ENCODE measurements around the gene POR. TPM values are rescaled to one million over a fixed set of nuclear protein-coding genes. Genes with fewer than 3 reads are reported as not detected.
"Not testable (repeated sequence)": the region's sequence is repeated elsewhere in the genome, so short reads cannot be mapped to it uniquely, and the experiment has no call there.

The POR gene
- polyA plus RNA-seq, 1 donor = 53.7 TPM

DNA sequence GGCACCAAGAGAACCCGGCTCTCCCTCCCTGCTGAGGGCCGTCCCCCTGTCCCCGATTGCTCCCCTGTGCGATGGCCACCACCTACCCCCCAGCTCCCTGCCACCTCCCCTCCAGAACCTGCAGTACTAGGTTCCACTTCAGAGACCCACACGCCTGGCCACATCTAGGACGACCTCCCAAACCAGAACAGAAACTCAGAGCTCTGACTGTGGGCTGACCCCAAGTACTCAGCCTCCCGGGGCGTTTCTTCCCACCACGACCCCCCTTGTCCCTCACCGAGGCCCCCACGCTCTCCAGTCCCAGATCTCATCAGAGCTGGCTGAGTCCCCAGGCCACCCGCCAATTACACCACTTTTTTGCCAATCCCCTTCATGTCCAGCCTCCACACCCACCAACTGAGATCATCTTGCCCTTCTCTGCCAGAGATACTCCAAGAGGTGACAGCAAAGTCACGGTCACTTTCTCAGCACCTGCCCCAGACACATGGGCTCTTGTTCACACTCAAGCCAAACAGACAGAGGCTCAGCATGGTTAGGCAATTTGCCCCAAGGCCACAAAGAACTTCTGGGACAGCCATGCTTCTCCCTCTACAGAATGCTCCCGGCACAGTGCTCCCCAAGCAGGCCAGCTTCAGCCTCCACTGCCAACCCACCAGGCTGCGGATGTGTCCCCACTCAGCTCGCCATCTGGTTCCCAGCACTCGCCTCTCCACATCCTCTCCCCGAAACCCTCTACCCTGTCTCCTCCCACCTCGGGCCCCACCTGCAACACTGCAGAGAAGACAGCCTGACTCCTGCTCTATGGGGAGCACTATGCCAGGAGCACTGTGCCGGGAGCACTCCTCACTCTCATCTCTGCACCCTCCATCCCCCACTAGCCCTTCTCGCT lies 74.8 kb downstream of the POR start:
- no peak for DNase-seq

- no peak for DNase-seq
Measured at GRCh38 chr7:75991531-75992082, 76.7 kb downstream of the POR start.

- DNase-seq = no peak
Measured at GRCh38 chr7:75992083-75992755, 77.3 kb downstream of the POR start.

- peak; percentile 46 for DNase-seq
Measured at GRCh38 chr7:75993689-75994387, 78.9 kb downstream of the POR start.

GRCh38 chr7:75994388-75995051 lies 79.6 kb downstream of the POR start, which contains the start of gene TMEM120A:
Gene TMEM120A (minus strand): TSS chr7:75994595. CDS start chr7:75994570, 25 bp downstream.
- peak; percentile 90 for DNase-seq

- no peak for DNase-seq
Measured at GRCh38 chr7:75995052-75995471, 80.1 kb downstream of the POR start.

GRCh38 chr7:75995996-75996395 lies 81.0 kb downstream of the POR start:
- no peak for DNase-seq

DNA sequence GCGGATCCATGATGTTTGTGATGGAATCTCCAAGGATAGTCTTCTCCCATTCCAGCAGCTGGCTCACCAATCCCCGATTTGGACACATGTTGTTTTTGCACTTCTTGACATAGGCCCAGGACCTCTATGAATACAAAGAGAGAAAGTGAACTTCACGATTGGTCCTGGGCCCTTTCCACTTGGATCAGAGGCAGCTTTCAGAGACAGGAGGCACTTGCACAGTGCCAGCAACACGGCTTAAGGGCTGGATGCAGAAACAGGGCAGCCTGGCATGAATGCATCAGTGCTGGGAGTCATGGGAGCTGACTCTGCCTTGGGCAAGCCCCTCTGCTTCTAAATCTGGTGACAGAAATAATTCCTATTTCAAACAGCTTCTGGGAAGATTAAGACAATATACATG lies 81.5 kb downstream of the POR start:
- DNase-seq = no peak

GRCh38 chr7:75998038-75998437 lies 83.1 kb downstream of the POR start:
- DNase-seq = no peak

DNA sequence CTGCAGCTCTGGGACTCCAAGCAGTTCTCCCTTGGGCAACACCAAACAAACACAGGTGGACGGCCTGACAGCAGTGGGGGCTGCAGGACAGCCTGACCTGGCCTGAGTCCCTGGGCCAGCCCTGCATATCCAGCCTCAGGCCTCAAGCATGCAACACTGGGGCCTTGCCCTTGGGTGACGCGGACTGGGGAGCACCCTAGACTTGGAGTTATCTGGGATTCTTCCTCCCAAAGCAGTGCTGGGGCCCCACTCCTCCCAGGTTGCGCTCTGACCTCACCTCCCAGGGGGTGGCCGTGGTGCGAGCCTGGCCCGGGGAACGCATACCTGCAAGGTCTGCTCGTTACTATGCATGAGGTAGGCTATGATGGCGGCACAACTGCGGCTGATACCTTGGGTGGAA lies 85.6 kb downstream of the POR start:
- DNase-seq = no peak

GRCh38 chr7:76002139-76002538 lies 87.2 kb downstream of the POR start:
- no peak for DNase-seq

- DNase-seq = no peak
Measured at GRCh38 chr7:76002822-76003221, 87.9 kb downstream of the POR start.

DNA sequence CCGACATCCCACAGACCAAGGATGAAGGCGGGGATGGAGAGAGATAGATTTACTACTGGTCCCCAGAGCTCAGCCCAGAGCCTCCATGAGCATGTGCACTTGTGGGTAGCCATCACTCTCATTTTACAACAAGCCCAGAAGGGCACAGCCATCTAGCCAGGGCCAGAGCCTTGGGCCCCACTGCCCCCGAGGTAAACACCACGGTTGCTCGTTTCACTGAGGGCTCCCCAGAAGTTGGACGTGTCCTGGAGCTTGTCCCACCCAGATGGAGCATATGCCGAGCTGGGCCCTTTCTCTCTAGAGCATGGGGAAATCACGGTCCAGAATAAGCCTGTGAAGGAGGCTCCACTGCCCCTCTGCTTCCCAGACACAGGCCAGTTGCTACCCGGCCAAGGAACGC lies 88.4 kb downstream of the POR start:
- DNase-seq = no peak

- not testable (repeated sequence) for DNase-seq
Measured at GRCh38 chr7:76005004-76005403, 90.0 kb downstream of the POR start.

GRCh38 chr7:76008156-76008687 lies 93.3 kb downstream of the POR start:
- no peak for DNase-seq

DNA sequence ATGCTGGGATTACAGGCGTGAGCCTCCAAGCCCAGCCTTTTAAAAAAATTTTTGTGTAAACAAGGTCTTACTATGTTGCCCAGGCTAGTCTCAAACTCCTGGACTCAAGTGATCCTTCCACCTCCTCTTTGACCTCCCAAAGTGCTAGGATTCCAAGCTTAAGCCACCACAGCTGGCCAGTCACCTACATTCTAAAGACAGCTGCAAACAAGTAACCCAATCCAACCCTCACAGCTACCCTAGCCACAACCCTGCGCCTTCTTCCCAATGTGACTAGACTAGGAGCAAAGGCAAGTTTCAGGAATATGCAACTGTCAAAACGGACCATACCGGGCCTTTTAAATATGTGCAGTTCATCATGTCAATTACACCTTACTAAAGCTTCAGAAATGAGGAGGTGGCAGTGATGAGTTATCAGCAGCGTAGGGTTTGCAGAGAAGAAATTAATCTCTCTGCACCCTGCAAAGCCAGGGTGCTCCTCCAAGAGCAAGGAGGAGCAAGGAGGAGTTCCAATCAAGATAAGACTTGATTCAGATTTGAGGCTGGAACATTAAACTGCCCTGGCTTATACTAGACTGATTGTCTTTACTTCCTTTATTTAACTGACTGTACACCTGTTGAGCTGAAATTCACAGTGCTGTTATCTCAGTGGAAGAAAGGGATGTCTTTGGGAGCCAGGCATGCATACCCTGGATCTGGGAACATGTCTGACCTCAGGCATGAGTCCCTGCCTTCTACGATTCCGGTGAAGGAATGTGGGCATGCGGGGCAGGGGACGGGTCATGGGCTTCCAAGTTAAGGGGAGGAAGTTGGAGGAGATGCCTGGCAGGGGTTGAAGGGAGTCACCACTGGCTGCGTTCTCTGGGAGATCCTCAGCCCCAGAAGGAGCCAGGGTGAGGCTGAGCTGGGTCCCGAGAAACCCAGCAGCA lies 95.0 kb downstream of the POR start:
- no peak for DNase-seq

GRCh38 chr7:76011442-76011861 lies 96.5 kb downstream of the POR start:
- DNase-seq = no peak

- no peak for DNase-seq
Measured at GRCh38 chr7:76016191-76016947, 101.4 kb downstream of the POR start.

- DNase-seq = not testable (repeated sequence)
Measured at GRCh38 chr7:76018520-76018919, 103.6 kb downstream of the POR start.

All from left kidney (tissue), 2 donors.